ENCODE results near the gene CIZ1.

CIZ1 gene

DNA sequence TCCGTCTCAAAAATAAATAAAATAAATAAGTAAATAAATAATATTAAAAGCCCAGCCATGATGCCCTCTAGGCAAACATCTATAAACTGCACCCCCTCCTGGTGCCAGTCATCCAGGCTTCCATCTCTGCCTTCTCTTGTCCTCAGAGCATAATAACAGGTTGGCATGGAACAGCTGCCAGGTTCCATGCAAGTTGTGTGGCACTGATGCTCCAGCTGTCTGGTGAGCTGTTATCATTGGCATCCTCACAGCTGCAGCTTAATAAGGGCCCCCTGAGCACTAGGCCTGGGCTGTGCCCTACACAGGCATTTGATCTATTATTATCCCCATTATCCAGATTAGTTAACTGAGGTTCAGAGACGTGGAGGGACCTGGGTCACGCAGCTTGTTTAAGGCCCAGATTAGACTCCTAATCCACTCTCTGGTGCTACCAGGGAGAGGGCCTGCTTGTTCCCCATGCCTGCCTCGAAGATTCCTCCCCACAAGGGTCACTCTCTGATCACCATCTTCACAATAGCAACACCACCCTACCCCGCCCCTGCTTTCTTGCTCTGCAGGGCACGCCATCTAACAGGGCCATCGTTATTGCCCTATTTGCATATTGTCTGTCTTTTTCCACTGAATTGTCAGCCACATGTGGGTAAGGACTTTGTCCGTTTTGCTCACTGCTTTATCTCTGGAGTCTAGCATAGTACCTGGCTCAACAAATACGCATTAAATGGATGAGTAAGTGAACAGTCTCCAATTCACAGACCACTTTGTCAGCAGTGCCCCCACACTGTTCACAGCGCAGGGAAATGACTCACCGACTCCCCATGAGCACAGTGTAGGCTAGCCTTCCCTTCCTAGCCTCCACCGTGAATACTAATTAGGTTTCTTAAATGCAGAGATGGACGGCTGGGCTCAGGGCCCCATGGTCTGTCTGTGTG is 10.3 kb upstream of the CIZ1 start:
- Histone ChIP-seq H3K79me1 (replicated peaks; ENCODE audit: low read length, poor library complexity, severe bottlenecking) (peaks cover 15% of the 10 kb centered on the region), H2BK12ac (ENCODE audit: low read length in 2 of 2) (no peak overlapping the region), H4K8ac (ENCODE audit: low read length) (no peak overlapping the region), H3K4me2 (ENCODE audit: low read length, poor library complexity, severe bottlenecking) (no peak overlapping the region), H3K27ac (ENCODE audit: low read length, poor library complexity, severe bottlenecking) (peak overlapping the region; percentile 67), H2BK5ac (ENCODE audit: low read depth, low read length, poor library complexity, severe bottlenecking) (no peak overlapping the region), H2AK5ac (ENCODE audit: low read length, severe bottlenecking) (peak overlapping the region; percentile 79), H3K9ac (ENCODE audit: low read length) (no peak overlapping the region), H3K27me3 (ENCODE audit: control insufficient read depth in 1 of 2, insufficient read depth in 1 of 2, low read length in 2 of 2) (no peaks in the 10 kb centered on the region), H3K4ac (ENCODE audit: low read depth in 1 of 2, low read length in 2 of 2) (no peak overlapping the region), H3K4me3 (ENCODE audit: insufficient read depth in 1 of 2, low read depth in 1 of 2, low read length in 2 of 2) (no peak overlapping the region), H2BK15ac (ENCODE audit: low read depth, poor library complexity, severe bottlenecking) (no peak overlapping the region), H3K14ac (ENCODE audit: low read length in 2 of 2) (no peak overlapping the region), H2AFZ (ENCODE audit: low read depth, low read length) (no peak overlapping the region), H3K4me1 (ENCODE audit: control insufficient read depth, insufficient read depth, low read depth, low read length) (peaks cover 31% of the 10 kb centered on the region), H3K9me3 (ENCODE audit: control insufficient read depth, low read length) (no peaks in the 10 kb centered on the region), H3K36me3 (ENCODE audit: control insufficient read depth in 1 of 2, insufficient read depth in 2 of 2, low read depth in 1 of 2, low read length in 2 of 2) (peaks cover 10 to 13% of the 10 kb centered on the region in 2 experiments), H2BK120ac (ENCODE audit: low read depth, low read length) (no peak overlapping the region), H4K91ac (ENCODE audit: low read length) (no peak overlapping the region), H3K23ac (ENCODE audit: low read length in 2 of 2) (no peak overlapping the region), H3K18ac (ENCODE audit: low read depth in 1 of 2, low read length in 2 of 2) (no peak overlapping the region)
- WGBS = 65% methylated on average over 12 of the region's 13 CpGs
- DNase-seq = peak; percentile 45

DNA sequence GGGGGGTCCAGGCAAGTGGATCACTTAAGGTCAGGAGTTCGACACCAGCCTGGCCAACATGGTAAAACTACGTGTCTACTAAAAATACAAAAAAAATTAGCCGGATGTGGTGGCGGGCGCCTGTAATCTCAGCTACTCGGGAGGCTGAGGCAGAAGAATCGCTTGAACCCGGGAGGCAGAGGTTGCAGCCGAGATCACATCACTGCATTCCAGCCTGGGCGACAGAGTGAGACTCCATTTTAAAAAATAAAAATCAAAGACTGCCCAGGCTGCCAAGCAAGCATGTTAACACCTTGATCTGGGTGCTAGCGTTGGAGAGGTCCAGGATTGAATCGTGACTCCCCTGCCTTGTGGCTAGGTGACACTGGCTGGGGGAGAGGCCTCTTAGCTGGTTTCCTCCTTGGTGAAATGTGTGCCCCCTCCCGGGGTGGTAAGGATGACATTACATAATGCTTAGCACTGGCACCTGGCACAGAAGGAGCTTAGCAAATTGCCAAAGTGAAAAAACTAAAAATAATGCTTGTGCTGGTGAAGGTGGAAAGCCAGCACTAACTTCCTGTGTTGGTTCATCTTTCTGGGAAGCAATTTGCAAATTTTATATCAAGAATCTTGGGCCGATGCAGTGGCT is 2.2 kb upstream of the CIZ1 start:
- H3K4me2 ChIP-seq (ENCODE audit: low read length, poor library complexity, severe bottlenecking) = no peak overlapping the region
- H3K23ac ChIP-seq (ENCODE audit: low read length in 2 of 2) = no peak overlapping the region
- peaks cover 15% of the 10 kb centered on the region for H3K79me1 ChIP-seq (replicated peaks; ENCODE audit: low read length, poor library complexity, severe bottlenecking)
- H3K9ac ChIP-seq (ENCODE audit: low read length) = peak overlapping the region; percentile 96
- H2BK120ac ChIP-seq (ENCODE audit: low read depth, low read length) = no peak overlapping the region
- no peak overlapping the region for H4K91ac ChIP-seq (ENCODE audit: low read length)
- H2BK12ac ChIP-seq (ENCODE audit: low read length in 2 of 2) = no peak overlapping the region
- H2BK5ac ChIP-seq (ENCODE audit: low read depth, low read length, poor library complexity, severe bottlenecking) = no peak overlapping the region
- H3K27me3 ChIP-seq (ENCODE audit: control insufficient read depth in 1 of 2, insufficient read depth in 1 of 2, low read length in 2 of 2) = no peaks in the 10 kb centered on the region
- H2BK15ac ChIP-seq (ENCODE audit: low read depth, poor library complexity, severe bottlenecking) = no peak overlapping the region
- peaks cover 21 to 25% of the 10 kb centered on the region in 2 experiments for H3K36me3 ChIP-seq (ENCODE audit: control insufficient read depth in 1 of 2, insufficient read depth in 2 of 2, low read depth in 1 of 2, low read length in 2 of 2)
- no peak for DNase-seq
- peak overlapping the region in 1 of 2 experiments; percentile 43 for H3K4ac ChIP-seq (ENCODE audit: low read depth in 1 of 2, low read length in 2 of 2)
- no peak overlapping the region for H2AFZ ChIP-seq (ENCODE audit: low read depth, low read length)
- peak overlapping the region in 1 of 2 experiments; percentile 97 for H3K4me3 ChIP-seq (ENCODE audit: insufficient read depth in 1 of 2, low read depth in 1 of 2, low read length in 2 of 2)
- H3K27ac ChIP-seq (ENCODE audit: low read length, poor library complexity, severe bottlenecking) = no peak overlapping the region
- no peak overlapping the region for H3K14ac ChIP-seq (ENCODE audit: low read length in 2 of 2)
- no peak overlapping the region for H4K8ac ChIP-seq (ENCODE audit: low read length)
- peaks cover 18% of the 10 kb centered on the region for H3K4me1 ChIP-seq (ENCODE audit: control insufficient read depth, insufficient read depth, low read depth, low read length)
- WGBS = 94% methylated on average over 14 of the region's 14 CpGs
- H2AK5ac ChIP-seq (ENCODE audit: low read length, severe bottlenecking) = no peak overlapping the region
- H3K18ac ChIP-seq (ENCODE audit: low read depth in 1 of 2, low read length in 2 of 2) = no peak overlapping the region
- no peaks in the 10 kb centered on the region for H3K9me3 ChIP-seq (ENCODE audit: control insufficient read depth, low read length)

DNA sequence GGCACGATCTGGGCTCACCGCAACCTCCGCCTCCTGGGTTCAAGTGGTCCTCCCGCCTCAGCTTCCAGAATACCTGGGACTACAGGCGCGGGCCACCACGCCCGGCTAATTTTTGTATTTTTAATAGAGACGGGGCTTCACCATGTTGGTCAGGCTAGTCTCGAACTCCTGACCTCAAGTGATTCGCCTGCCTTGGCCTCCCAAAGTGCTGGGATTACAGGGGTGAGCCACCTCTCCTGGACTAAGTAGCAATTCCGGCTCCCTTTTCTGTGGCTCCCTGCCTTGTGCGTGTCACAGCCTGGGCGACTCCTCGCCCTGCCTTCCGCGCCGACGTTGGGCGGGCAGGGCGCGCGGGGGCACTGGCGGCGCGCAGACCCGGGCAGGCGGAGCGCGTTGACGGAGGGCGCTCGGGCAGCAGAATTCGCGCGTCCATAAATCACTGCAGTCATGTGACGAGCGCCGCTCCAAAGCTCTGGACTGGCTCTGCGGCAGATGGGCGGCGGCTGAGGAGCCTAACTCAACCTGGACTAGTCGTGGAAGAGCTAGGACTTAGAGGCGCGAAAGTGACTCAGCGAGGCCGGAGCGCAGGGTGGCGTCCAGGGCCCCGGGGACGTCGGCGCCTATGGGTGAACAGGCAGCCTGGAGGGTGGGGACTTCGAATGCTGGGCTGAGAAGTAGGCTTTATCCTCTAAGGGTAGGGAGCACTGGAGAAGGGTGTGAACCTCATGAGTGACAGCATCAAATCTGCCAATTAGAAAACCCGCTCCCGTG is 1.4 kb upstream of the CIZ1 start:
- H2BK5ac ChIP-seq (ENCODE audit: low read depth, low read length, poor library complexity, severe bottlenecking) = no peak overlapping the region
- 92% methylated on average over 56 of the region's 56 CpGs for WGBS
- peak overlapping the region in 1 of 2 experiments; percentile 43 for H3K4ac ChIP-seq (ENCODE audit: low read depth in 1 of 2, low read length in 2 of 2)
- no peak overlapping the region for H2AFZ ChIP-seq (ENCODE audit: low read depth, low read length)
- H2BK12ac ChIP-seq (ENCODE audit: low read length in 2 of 2) = peak overlapping the region in 1 of 2 experiments; percentile 74
- no peak overlapping the region for H3K18ac ChIP-seq (ENCODE audit: low read depth in 1 of 2, low read length in 2 of 2)
- no peak overlapping the region for H2BK120ac ChIP-seq (ENCODE audit: low read depth, low read length)
- H3K27me3 ChIP-seq (ENCODE audit: control insufficient read depth in 1 of 2, insufficient read depth in 1 of 2, low read length in 2 of 2) = no peaks in the 10 kb centered on the region
- no peak overlapping the region for H2BK15ac ChIP-seq (ENCODE audit: low read depth, poor library complexity, severe bottlenecking)
- no peak overlapping the region for H4K91ac ChIP-seq (ENCODE audit: low read length)
- H3K4me1 ChIP-seq (ENCODE audit: control insufficient read depth, insufficient read depth, low read depth, low read length) = peaks cover 18% of the 10 kb centered on the region
- peak overlapping the region; percentile 96 for H3K9ac ChIP-seq (ENCODE audit: low read length)
- H3K36me3 ChIP-seq (ENCODE audit: control insufficient read depth in 1 of 2, insufficient read depth in 2 of 2, low read depth in 1 of 2, low read length in 2 of 2) = peaks cover 22 to 28% of the 10 kb centered on the region in 2 experiments
- H3K4me3 ChIP-seq (ENCODE audit: insufficient read depth in 1 of 2, low read depth in 1 of 2, low read length in 2 of 2) = peak overlapping the region in 1 of 2 experiments; percentile 97
- no peak overlapping the region for H3K4me2 ChIP-seq (ENCODE audit: low read length, poor library complexity, severe bottlenecking)
- peak overlapping the region; percentile 77 for H4K8ac ChIP-seq (ENCODE audit: low read length)
- H3K9me3 ChIP-seq (ENCODE audit: control insufficient read depth, low read length) = no peaks in the 10 kb centered on the region
- no peak for DNase-seq
- no peak overlapping the region for H3K27ac ChIP-seq (ENCODE audit: low read length, poor library complexity, severe bottlenecking)
- no peak overlapping the region for H3K14ac ChIP-seq (ENCODE audit: low read length in 2 of 2)
- no peak overlapping the region for H3K23ac ChIP-seq (ENCODE audit: low read length in 2 of 2)
- H2AK5ac ChIP-seq (ENCODE audit: low read length, severe bottlenecking) = no peak overlapping the region
- peaks cover 15% of the 10 kb centered on the region for H3K79me1 ChIP-seq (replicated peaks; ENCODE audit: low read length, poor library complexity, severe bottlenecking)
